ENCODE results near the gene STRAP.

- TF ChIP-seq CTCF (IDR thresholded peaks at IDR 0.05) (no peak), POLR2A (IDR thresholded peaks at IDR 0.05) (no peak)
These were observed 40.1 kb upstream of the STRAP start for GRCh38 chr12:15842108-15842507.

All from adrenal gland (tissue), 5 donors.